ENCODE results near the gene HOXA4.
A peak's percentile ranks its signal among the peaks of the same experiment; 100 is the strongest.

HOXA4 gene

DNA sequence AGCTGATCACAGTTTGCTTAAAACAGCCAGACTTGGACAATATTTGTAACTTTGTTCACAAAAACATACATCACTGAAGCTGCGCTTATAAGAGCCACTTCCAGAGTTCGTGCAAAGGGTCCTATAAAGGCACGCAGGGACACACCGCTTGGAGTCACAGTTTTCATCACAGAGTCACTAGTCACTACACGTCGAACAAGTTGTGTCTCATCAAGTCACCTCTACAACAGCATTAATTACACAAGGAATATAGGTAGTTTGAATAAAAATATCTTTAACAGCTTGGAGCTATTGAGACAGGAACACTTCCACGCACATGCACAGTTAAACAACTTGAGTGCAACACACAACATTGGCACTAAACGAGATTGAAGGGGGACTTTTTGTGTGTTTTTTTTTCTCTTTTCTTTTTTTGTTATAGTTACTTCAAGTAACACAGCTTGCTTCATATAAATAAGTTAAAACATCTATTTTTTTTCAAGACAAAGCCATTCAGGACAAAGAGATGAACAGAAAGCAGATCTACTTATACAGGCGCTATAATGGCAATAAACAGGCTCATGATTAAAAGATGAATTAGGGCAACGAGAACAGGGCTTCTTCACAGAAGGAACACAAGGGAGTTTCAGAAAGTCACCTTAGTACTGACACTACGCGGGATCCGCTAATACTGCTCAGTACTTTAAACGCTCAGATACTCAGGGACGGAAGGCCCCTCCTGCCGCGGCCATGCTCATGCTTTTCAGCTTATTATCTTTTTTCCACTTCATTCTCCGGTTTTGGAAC, 10.8 kb upstream of the HOXA4 start:
- H3K4me3 ChIP-seq (ENCODE audit: low read depth in 1 of 2, low read length in 2 of 2), result peak overlapping the region; percentile 71 to 75
- H3K36me3 ChIP-seq (ENCODE audit: control insufficient read depth in 1 of 2, insufficient read depth in 2 of 2, low read length in 2 of 2), result no peaks in the 10 kb centered on the region
- H3K27ac ChIP-seq (ENCODE audit: low read depth, low read length), result peak overlapping the region; percentile 54
- H3K9ac ChIP-seq (ENCODE audit: low read depth in 1 of 2, low read length in 2 of 2), result peak overlapping the region; percentile 70 to 74
- H3K27me3 ChIP-seq (ENCODE audit: control insufficient read depth in 1 of 2, insufficient read depth in 2 of 2, low read length in 2 of 2), result peaks cover 48 to 56% of the 10 kb centered on the region in 2 donors
- peaks cover 11 to 16% of the 10 kb centered on the region in 2 donors for H3K4me1 ChIP-seq (ENCODE audit: control insufficient read depth in 1 of 2, insufficient read depth in 2 of 2, low read length in 2 of 2)
- H3K9me3 ChIP-seq (ENCODE audit: control insufficient read depth in 1 of 2, low read length in 2 of 2), result no peaks in the 10 kb centered on the region

DNA sequence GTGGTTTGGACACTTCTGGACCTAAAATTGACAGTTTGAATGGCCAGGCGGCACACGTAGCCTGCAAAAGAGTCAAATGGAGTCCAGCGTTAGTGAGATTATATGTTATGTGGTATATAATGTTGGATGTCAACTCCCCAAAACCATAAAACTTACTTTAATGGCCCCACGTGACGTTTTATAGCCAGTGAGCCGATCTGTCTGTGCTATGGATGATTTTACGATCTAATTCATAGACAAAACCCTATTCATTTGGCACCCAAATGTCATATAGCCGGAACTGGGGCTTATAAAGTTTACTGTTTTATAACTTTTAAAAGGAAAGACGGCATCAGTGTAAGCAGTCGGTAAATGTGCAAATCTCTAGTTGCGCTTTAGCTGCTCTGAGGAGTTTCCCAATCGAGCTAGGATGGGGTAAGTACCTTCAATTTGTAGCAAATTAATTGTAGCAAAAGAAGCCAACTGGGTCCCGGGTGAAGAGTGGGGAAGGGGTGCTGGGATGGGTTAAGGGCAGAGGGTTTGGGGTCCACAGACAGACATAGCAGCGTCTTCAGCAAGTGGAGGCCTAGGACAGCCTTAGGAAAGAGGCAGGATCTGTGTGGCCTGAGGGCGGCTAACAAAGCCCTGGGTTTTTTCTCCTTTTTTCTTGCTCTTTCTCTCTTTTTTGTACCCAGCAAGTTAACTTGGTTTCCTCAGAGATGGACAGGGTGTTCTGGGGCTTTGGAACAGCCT, 9.7 kb upstream of the HOXA4 start:
- H3K27ac ChIP-seq (ENCODE audit: low read depth, low read length), result peak overlapping the region; percentile 65
- H3K9me3 ChIP-seq (ENCODE audit: control insufficient read depth in 1 of 2, low read length in 2 of 2), result no peaks in the 10 kb centered on the region
- H3K4me1 ChIP-seq (ENCODE audit: control insufficient read depth in 1 of 2, insufficient read depth in 2 of 2, low read length in 2 of 2), result peaks cover 19 to 25% of the 10 kb centered on the region in 2 donors
- no peaks in the 10 kb centered on the region for H3K36me3 ChIP-seq (ENCODE audit: control insufficient read depth in 1 of 2, insufficient read depth in 2 of 2, low read length in 2 of 2)
- H3K9ac ChIP-seq (ENCODE audit: low read depth in 1 of 2, low read length in 2 of 2), result peak overlapping the region; percentile 34 to 44
- H3K4me3 ChIP-seq (ENCODE audit: low read depth in 1 of 2, low read length in 2 of 2), result peak overlapping the region; percentile 51 to 65
- H3K27me3 ChIP-seq (ENCODE audit: control insufficient read depth in 1 of 2, insufficient read depth in 2 of 2, low read length in 2 of 2), result peaks cover 40 to 47% of the 10 kb centered on the region in 2 donors

DNA sequence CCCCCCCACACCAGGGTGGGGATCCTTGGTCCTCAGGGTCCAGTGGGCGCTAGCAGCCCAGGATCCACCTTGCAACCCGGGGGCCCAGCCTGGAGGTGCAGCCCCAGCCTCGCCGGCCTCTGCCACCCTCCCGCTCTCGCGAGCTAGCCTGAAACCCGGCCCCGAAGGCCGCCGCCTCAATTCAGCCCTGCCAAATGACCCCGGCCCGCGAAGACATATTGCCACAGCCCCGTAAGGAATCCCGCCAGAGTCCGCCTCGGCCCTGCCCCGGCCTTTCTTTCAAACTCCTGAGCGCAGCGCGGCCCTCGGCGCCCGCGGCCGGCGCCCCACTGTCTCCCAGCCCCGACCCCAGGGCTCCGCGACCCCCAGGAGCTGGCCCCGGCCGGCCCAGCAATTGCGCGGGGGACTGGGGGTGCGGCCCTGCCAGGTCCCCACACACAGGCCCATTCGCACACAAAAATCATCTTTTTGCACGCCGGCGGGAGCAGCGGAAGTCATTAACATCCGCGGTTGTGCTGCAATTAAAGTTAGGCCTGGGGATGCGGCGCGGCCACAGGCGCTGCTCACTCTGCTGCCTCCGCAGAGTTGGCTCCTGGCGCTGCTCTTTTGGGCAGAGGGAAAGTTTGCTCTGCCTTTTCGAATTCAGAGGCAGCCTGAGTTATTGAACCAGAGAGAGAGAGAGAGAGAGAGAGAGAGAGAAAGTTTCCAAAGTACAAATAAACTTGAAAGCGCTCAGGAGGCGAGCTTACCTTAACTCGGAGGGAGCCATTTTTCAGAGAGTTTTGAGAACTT, 9.0 kb upstream of the HOXA4 start:
- Histone ChIP-seq H3K9ac (ENCODE audit: low read depth in 1 of 2, low read length in 2 of 2) (peak overlapping the region; percentile 34 to 44), H3K27me3 (ENCODE audit: control insufficient read depth in 1 of 2, insufficient read depth in 2 of 2, low read length in 2 of 2) (peaks cover 40% of the 10 kb centered on the region in 2 donors), H3K4me1 (ENCODE audit: control insufficient read depth in 1 of 2, insufficient read depth in 2 of 2, low read length in 2 of 2) (peaks cover 21 to 27% of the 10 kb centered on the region in 2 donors), H3K9me3 (ENCODE audit: control insufficient read depth in 1 of 2, low read length in 2 of 2) (no peaks in the 10 kb centered on the region), H3K4me3 (ENCODE audit: low read depth in 1 of 2, low read length in 2 of 2) (peak overlapping the region; percentile 51 to 65), H3K36me3 (ENCODE audit: control insufficient read depth in 1 of 2, insufficient read depth in 2 of 2, low read length in 2 of 2) (no peaks in the 10 kb centered on the region), H3K27ac (ENCODE audit: low read depth, low read length) (peak overlapping the region; percentile 64)

DNA sequence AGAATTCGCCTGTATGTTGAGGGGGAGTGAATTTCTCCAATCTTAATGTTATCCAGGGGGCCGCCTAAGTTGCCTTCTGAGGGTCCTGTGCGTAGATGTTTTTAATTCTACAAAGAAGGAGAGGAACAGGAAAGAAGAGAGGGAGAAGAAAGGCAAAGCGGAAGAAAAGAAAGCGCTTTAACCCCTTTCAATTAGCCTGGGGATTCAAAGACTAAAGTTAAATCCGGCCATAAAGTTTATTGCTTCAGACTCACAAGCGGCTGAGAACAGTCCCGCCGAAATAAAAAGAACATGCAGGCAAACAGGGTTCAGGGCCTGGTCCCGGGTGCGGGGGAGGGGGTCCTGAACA, 8.4 kb upstream of the HOXA4 start:
- peak overlapping the region; percentile 51 to 65 for H3K4me3 ChIP-seq (ENCODE audit: low read depth in 1 of 2, low read length in 2 of 2)
- peaks cover 21 to 23% of the 10 kb centered on the region in 2 donors for H3K4me1 ChIP-seq (ENCODE audit: control insufficient read depth in 1 of 2, insufficient read depth in 2 of 2, low read length in 2 of 2)
- peak overlapping the region; percentile 20 to 44 for H3K9ac ChIP-seq (ENCODE audit: low read depth in 1 of 2, low read length in 2 of 2)
- peaks cover 38 to 40% of the 10 kb centered on the region in 2 donors for H3K27me3 ChIP-seq (ENCODE audit: control insufficient read depth in 1 of 2, insufficient read depth in 2 of 2, low read length in 2 of 2)
- no peaks in the 10 kb centered on the region for H3K36me3 ChIP-seq (ENCODE audit: control insufficient read depth in 1 of 2, insufficient read depth in 2 of 2, low read length in 2 of 2)
- no peaks in the 10 kb centered on the region for H3K9me3 ChIP-seq (ENCODE audit: control insufficient read depth in 1 of 2, low read length in 2 of 2)
- peak overlapping the region; percentile 64 for H3K27ac ChIP-seq (ENCODE audit: low read depth, low read length)

DNA sequence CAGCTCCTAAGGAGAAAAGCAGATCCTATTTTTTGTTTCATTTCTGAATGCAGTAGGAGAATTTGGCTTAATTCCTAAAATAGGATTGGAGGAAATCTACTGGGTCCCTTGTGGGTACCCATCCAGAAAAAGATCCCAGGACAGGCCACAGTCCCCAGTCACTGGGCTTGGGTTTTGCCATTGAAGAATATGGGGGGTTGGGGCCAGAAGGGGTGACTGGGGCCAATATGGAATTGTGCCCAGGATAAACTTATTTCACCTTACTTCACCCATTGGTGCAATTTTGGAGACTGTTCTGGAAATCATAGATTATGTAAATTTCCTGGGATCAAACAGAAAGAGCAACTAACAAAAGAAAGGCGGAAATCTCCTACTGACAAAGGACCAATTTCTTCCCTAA, 7.9 kb upstream of the HOXA4 start:
- peak overlapping the region in 1 of 2 donors; percentile 65 for H3K4me3 ChIP-seq (ENCODE audit: low read depth in 1 of 2, low read length in 2 of 2)
- H3K9me3 ChIP-seq (ENCODE audit: control insufficient read depth in 1 of 2, low read length in 2 of 2), result no peaks in the 10 kb centered on the region
- peaks cover 19 to 26% of the 10 kb centered on the region in 2 donors for H3K4me1 ChIP-seq (ENCODE audit: control insufficient read depth in 1 of 2, insufficient read depth in 2 of 2, low read length in 2 of 2)
- H3K36me3 ChIP-seq (ENCODE audit: control insufficient read depth in 1 of 2, insufficient read depth in 2 of 2, low read length in 2 of 2), result no peaks in the 10 kb centered on the region
- peak overlapping the region; percentile 37 for H3K27ac ChIP-seq (ENCODE audit: low read depth, low read length)
- H3K27me3 ChIP-seq (ENCODE audit: control insufficient read depth in 1 of 2, insufficient read depth in 2 of 2, low read length in 2 of 2), result peaks cover 37 to 40% of the 10 kb centered on the region in 2 donors
- peak overlapping the region in 1 of 2 donors; percentile 44 for H3K9ac ChIP-seq (ENCODE audit: low read depth in 1 of 2, low read length in 2 of 2)

DNA sequence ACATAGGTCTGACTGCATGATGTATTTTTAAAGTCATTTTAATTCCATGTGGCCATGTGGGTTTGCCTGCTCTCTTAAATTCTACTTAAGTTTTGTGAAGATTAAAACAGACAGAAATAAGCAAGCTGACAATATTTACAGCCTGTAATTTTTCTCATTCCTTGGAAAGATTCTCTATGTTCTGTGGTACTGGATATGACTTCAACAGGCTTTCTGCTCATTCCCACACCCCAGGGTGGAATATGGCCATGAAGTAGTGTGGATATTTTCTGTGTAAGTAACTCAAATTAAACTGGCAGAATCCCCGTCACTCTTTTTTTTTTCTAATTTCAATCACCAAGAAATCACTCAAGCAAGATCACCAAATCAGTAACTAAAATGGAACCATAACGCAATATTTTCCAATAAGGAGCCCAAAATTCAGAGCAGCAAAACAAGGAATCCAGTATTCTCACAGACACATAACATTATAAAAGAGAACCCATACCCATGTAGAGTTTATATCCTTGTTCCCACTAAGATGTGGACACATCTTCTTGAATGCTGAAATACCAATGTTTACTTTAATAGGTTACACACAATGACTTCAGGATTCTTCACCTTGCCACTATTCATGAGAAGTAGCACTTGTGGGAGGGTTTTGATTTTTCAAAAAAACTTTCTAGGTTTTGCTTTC, 7.2 kb upstream of the HOXA4 start:
- Histone ChIP-seq H3K36me3 (ENCODE audit: control insufficient read depth in 1 of 2, insufficient read depth in 2 of 2, low read length in 2 of 2) (no peaks in the 10 kb centered on the region), H3K27ac (ENCODE audit: low read depth, low read length) (peak overlapping the region; percentile 37), H3K27me3 (ENCODE audit: control insufficient read depth in 1 of 2, insufficient read depth in 2 of 2, low read length in 2 of 2) (peaks cover 34 to 38% of the 10 kb centered on the region in 2 donors), H3K4me3 (ENCODE audit: low read depth in 1 of 2, low read length in 2 of 2) (no peak overlapping the region), H3K9ac (ENCODE audit: low read depth in 1 of 2, low read length in 2 of 2) (peak overlapping the region in 1 of 2 donors; percentile 44), H3K4me1 (ENCODE audit: control insufficient read depth in 1 of 2, insufficient read depth in 2 of 2, low read length in 2 of 2) (peaks cover 19 to 29% of the 10 kb centered on the region in 2 donors), H3K9me3 (ENCODE audit: control insufficient read depth in 1 of 2, low read length in 2 of 2) (no peaks in the 10 kb centered on the region)

DNA sequence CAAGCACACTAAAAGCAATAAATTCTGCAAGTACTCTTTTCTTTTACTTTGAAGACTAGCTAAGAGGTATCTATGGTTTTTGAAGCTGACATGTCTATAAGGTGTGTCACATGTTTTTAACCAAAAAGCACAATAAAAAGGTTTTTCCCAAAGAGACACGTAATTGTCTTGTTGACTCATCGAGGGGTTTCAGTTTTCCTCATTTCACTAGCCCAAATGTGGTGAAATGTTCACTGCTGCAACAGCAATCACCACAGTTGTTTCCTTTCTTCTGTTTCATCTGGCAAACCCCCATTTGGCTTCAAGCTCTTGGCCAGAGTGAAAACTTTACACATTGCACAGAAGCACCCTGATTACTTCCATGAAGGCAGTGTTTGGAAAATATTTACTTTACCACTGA, 3.8 kb upstream of the HOXA4 start:
- H3K9me3 ChIP-seq (ENCODE audit: control insufficient read depth in 1 of 2, low read length in 2 of 2), result no peaks in the 10 kb centered on the region
- H3K27me3 ChIP-seq (ENCODE audit: control insufficient read depth in 1 of 2, insufficient read depth in 2 of 2, low read length in 2 of 2), result peaks cover 17 to 25% of the 10 kb centered on the region in 2 donors
- no peak overlapping the region for H3K27ac ChIP-seq (ENCODE audit: low read depth, low read length)
- no peak overlapping the region for H3K4me3 ChIP-seq (ENCODE audit: low read depth in 1 of 2, low read length in 2 of 2)
- H3K9ac ChIP-seq (ENCODE audit: low read depth in 1 of 2, low read length in 2 of 2), result no peak overlapping the region
- H3K4me1 ChIP-seq (ENCODE audit: control insufficient read depth in 1 of 2, insufficient read depth in 2 of 2, low read length in 2 of 2), result peaks cover 21 to 36% of the 10 kb centered on the region in 2 donors
- no peaks in the 10 kb centered on the region for H3K36me3 ChIP-seq (ENCODE audit: control insufficient read depth in 1 of 2, insufficient read depth in 2 of 2, low read length in 2 of 2)

DNA sequence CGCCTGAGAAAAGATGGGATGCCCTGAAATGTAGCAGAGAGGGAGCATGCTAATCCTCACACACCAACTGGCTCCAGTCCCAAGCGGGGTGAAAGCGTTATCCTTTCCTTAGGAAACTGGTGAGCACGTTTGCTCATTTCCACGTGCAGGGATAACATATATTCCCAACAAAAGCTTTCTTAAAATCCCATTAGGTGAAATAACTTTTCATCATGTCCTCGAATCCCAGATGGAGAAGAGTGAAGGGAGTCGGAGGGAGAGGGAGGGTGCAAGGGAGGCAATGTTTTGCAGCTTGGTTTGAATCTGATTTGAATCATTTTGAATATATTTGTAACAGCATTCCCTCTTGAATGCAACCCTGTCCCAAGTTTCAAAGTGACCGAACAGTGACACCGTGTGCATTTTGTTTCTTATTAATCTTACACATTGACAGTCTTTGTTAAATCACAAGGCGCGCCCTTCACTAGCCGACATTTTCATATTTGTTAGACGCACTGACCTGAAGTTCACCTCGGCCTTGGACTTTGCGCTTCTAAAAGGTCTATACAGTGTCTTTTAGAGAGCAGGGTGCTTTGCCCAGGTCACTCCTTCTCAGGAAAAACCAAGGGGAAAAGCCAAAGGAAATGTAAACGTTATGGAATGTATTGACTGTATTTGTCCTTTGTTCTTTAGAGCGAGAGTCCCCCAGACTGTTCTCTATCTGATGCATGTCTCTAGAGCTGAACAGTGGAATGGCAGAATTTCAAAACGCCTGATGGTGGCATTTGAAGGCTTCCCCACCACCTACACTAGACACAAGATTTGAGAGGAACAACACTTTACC, 3.1 kb upstream of the HOXA4 start:
- Histone ChIP-seq H3K4me3 (ENCODE audit: low read depth in 1 of 2, low read length in 2 of 2) (no peak overlapping the region), H3K27ac (ENCODE audit: low read depth, low read length) (peak overlapping the region; percentile 11), H3K27me3 (ENCODE audit: control insufficient read depth in 1 of 2, insufficient read depth in 2 of 2, low read length in 2 of 2) (peaks cover 17 to 25% of the 10 kb centered on the region in 2 donors), H3K36me3 (ENCODE audit: control insufficient read depth in 1 of 2, insufficient read depth in 2 of 2, low read length in 2 of 2) (no peaks in the 10 kb centered on the region), H3K4me1 (ENCODE audit: control insufficient read depth in 1 of 2, insufficient read depth in 2 of 2, low read length in 2 of 2) (peaks cover 23 to 44% of the 10 kb centered on the region in 2 donors), H3K9me3 (ENCODE audit: control insufficient read depth in 1 of 2, low read length in 2 of 2) (no peaks in the 10 kb centered on the region), H3K9ac (ENCODE audit: low read depth in 1 of 2, low read length in 2 of 2) (no peak overlapping the region)

DNA sequence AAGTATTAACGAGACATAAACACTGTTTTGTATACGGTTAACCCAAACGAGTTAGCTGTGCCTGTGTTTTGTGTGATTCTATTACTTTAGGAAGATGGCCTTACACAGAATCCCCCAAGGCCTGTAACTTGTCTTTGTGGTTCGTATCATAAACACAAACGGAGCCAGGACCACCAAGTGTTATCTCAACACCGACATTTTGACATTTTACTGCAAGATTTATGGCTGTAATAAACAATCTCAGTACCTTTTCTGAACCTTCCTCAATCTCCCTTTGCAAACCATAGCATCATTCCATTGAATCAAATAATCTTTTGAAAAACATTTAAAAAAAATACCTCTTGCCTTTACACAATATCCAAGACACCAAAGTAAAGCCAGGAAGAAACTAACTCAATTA, 2.4 kb upstream of the HOXA4 start:
- Histone ChIP-seq H3K4me1 (ENCODE audit: control insufficient read depth in 1 of 2, insufficient read depth in 2 of 2, low read length in 2 of 2) (peaks cover 23 to 47% of the 10 kb centered on the region in 2 donors), H3K9me3 (ENCODE audit: control insufficient read depth in 1 of 2, low read length in 2 of 2) (no peaks in the 10 kb centered on the region), H3K4me3 (ENCODE audit: low read depth in 1 of 2, low read length in 2 of 2) (no peak overlapping the region), H3K27ac (ENCODE audit: low read depth, low read length) (no peak overlapping the region), H3K9ac (ENCODE audit: low read depth in 1 of 2, low read length in 2 of 2) (no peak overlapping the region), H3K27me3 (ENCODE audit: control insufficient read depth in 1 of 2, insufficient read depth in 2 of 2, low read length in 2 of 2) (peaks cover 17 to 25% of the 10 kb centered on the region in 2 donors), H3K36me3 (ENCODE audit: control insufficient read depth in 1 of 2, insufficient read depth in 2 of 2, low read length in 2 of 2) (no peaks in the 10 kb centered on the region)
